Keratinocyte (primary cell): Measurements from ENCODE around the gene PIGC. TPM values are rescaled to one million over a fixed set of nuclear protein-coding genes. Genes with fewer than 3 reads are reported as not detected.
A peak's percentile ranks its signal among the peaks of the same experiment; 100 is the strongest.

Experiments
- DNase-seq: peaks from one replicate; pipeline ENCODE4 v3.0.0-alpha.2; 2011; ENCODE audit warnings: low read depth, missing footprints, low spot score
- FAIRE-seq: peaks from 2 replicates; lab custom pipeline; 2011; peaks lifted over from hg19 to GRCh38; lab: Jason Lieb, UNC
- H2AFZ ChIP-seq: 2 replicates; pipeline ENCODE4 v1.6.0; 2012; ENCODE audit warnings: low read length, control low read depth, inconsistent platforms; ENCODE audit not compliant: control insufficient read depth
- H3K27ac ChIP-seq: 2 replicates; pipeline ENCODE4 v1.5.1; 2011; ENCODE audit warnings: low read length; ENCODE audit not compliant: control insufficient read depth, insufficient read depth
- H3K27me3 ChIP-seq: 3 replicates; pipeline ENCODE4 v1.6.0; 2011; ENCODE audit warnings: low read length; ENCODE audit not compliant: control insufficient read depth, insufficient read depth; ENCODE audit errors: extremely low read depth
- H3K36me3 ChIP-seq, 2 experiments: 2 replicates in 1 of 2; 3 replicates in 1 of 2; pipeline ENCODE4 v1.5.1; 2011; ENCODE audit warnings: low read length in 2 of 2, mild to moderate bottlenecking in 1 of 2; ENCODE audit not compliant: control insufficient read depth in 2 of 2, insufficient read depth in 2 of 2; ENCODE audit errors: extremely low read depth in 1 of 2
- H3K4me1 ChIP-seq: 3 replicates; pipeline ENCODE4 v1.5.1; 2011; ENCODE audit warnings: low read length; ENCODE audit not compliant: control insufficient read depth, insufficient read depth; ENCODE audit errors: extremely low read depth
- H3K4me2 ChIP-seq: 3 replicates; pipeline ENCODE4 v1.6.0; 2011; ENCODE audit warnings: low read depth, low read length; ENCODE audit not compliant: control insufficient read depth, insufficient read depth; ENCODE audit errors: extremely low read depth
- H3K4me3 ChIP-seq, 3 experiments: fragments of 200-600 bp in 1 of 3; sonication (generic) in 1 of 3; 2 replicates in 2 of 3; 3 replicates in 1 of 3; pipeline ENCODE4 v1.5.1; 2011 to 2016; ENCODE audit warnings: low read length in 3 of 3, mild to moderate bottlenecking in 3 of 3, control low read depth in 2 of 3, inconsistent platforms in 1 of 3, low read depth in 1 of 3, mixed read lengths in 1 of 3, mixed run types in 1 of 3, moderate library complexity in 1 of 3; ENCODE audit not compliant: control insufficient read depth in 2 of 3, insufficient read depth in 2 of 3; ENCODE audit errors: extremely low read depth in 1 of 3
- H3K79me2 ChIP-seq: 2 replicates; pipeline ENCODE4 v1.6.0; 2012; ENCODE audit warnings: low read length; ENCODE audit not compliant: control insufficient read depth, insufficient read depth
- H3K9ac ChIP-seq: 3 replicates; pipeline ENCODE4 v1.6.0; 2011; ENCODE audit warnings: low read length; ENCODE audit not compliant: control insufficient read depth, insufficient read depth; ENCODE audit errors: extremely low read depth
- H3K9me1 ChIP-seq: 3 replicates; pipeline ENCODE4 v1.6.0; 2011; ENCODE audit warnings: low read length; ENCODE audit not compliant: control insufficient read depth, insufficient read depth; ENCODE audit errors: extremely low read depth
- H3K9me3 ChIP-seq: 2 replicates; pipeline ENCODE4 v1.5.1; 2012; ENCODE audit warnings: low read depth, low read length; ENCODE audit not compliant: control insufficient read depth
- H4K20me1 ChIP-seq: 3 replicates; pipeline ENCODE4 v1.6.0; 2011; ENCODE audit warnings: low read length; ENCODE audit not compliant: control insufficient read depth, insufficient read depth; ENCODE audit errors: extremely low read depth
- CTCF ChIP-seq, 3 experiments: IDR thresholded peaks in 1 of 3; conservative IDR thresholded peaks in 1 of 3; optimal IDR thresholded peaks in 1 of 3; 2 replicates in 2 of 3; 3 replicates in 1 of 3; pipeline versions ENCODE3 to v1.5.1; 2011; ENCODE audit warnings: low read length in 3 of 3, mild to moderate bottlenecking in 3 of 3, moderate library complexity in 2 of 3, control low read depth in 1 of 3, inconsistent platforms in 1 of 3; ENCODE audit not compliant: insufficient read depth in 2 of 3; ENCODE audit errors: extremely low read depth in 1 of 3
- EZH2 ChIP-seq: IDR thresholded peaks from one replicate; pipeline ENCODE4 v1.6.1; 2012; ENCODE audit warnings: inconsistent platforms, mild to moderate bottlenecking, low read length, moderate library complexity
- dilution Hi-C: fragments of 300-500 bp; cut with MboI; formaldehyde crosslinking; loops from one replicate; pipeline ENCODE4 v1.7.0; 2020; ENCODE audit warnings: low sequenced_read_pairs; ENCODE audit not compliant: extremely low pct_ligation_motif_present
- polyA plus RNA-seq, 5 experiments: library from polyadenylated mRNA; depleted of rRNA in 3 of 5; stranded (reverse) in 3 of 5; stranded (forward) in 1 of 5; unstranded in 1 of 5; fragments of >200 nt; gene quantifications; 1 replicate in 1 of 5; 2 replicates in 3 of 5; 3 replicates in 1 of 5; pipeline versions ENCODE4 v1.2.1 to v1.2.3, GENCODE V29; 2011 to 2012; ENCODE audit warnings: missing spikeins in 2 of 5, low read depth in 1 of 5, low replicate concordance in 1 of 5

The PIGC gene
- polyA plus RNA-seq, 1 donor (not counting 4 experiments of a cell fraction or from before 2014, with no cell fraction given) = 21.6 TPM

GRCh38 chr1:172394811-172395210, 49.1 kb downstream of the PIGC start:
- H3K36me3 ChIP-seq = no peaks in the 10 kb centered on the region
- no peaks in the 10 kb centered on the region for H3K27me3 ChIP-seq
- FAIRE-seq (no peak), DNase-seq (no peak)
- no peak overlapping the region for H2AFZ ChIP-seq
- no peaks in the 10 kb centered on the region for H4K20me1 ChIP-seq
- TF ChIP-seq CTCF (optimal IDR thresholded peaks at IDR 0.05 in 1 of 3, IDR thresholded peaks at IDR 0.05 in 1 of 3, conservative IDR thresholded peaks at IDR 0.05 in 1 of 3; ENCODE audit: extremely low read depth in 1 of 3, insufficient read depth in 2 of 3, low read length in 3 of 3) = no peak
- TF ChIP-seq EZH2 = no peak
- H3K4me2 ChIP-seq = no peak overlapping the region
- no peak overlapping the region for H3K4me3 ChIP-seq
- no peaks in the 10 kb centered on the region for H3K9me3 ChIP-seq
- no peaks in the 10 kb centered on the region for H3K79me2 ChIP-seq
- no peak overlapping the region for H3K9ac ChIP-seq
- dilution Hi-C loops = no loop called here
- no peak overlapping the region for H3K27ac ChIP-seq
- no peaks in the 10 kb centered on the region for H3K9me1 ChIP-seq
- H3K4me1 ChIP-seq = peaks cover 29% of the 10 kb centered on the region

- Histone ChIP-seq H3K9me1 (no peaks in the 10 kb centered on the region), H3K4me2 (peak overlapping the region; percentile 42), H3K27ac (no peak overlapping the region), H2AFZ (peak overlapping the region; percentile 67), H3K27me3 (no peaks in the 10 kb centered on the region), H3K79me2 (no peaks in the 10 kb centered on the region), H3K9ac (no peak overlapping the region), H3K4me3 (no peak overlapping the region), H3K36me3 (no peaks in the 10 kb centered on the region), H3K4me1 (peaks cover 27% of the 10 kb centered on the region), H4K20me1 (no peaks in the 10 kb centered on the region), H3K9me3 (no peaks in the 10 kb centered on the region)
- no peak for TF ChIP-seq CTCF (optimal IDR thresholded peaks at IDR 0.05 in 1 of 3, IDR thresholded peaks at IDR 0.05 in 1 of 3, conservative IDR thresholded peaks at IDR 0.05 in 1 of 3; ENCODE audit: extremely low read depth in 1 of 3, insufficient read depth in 2 of 3, low read length in 3 of 3)
- no peak for TF ChIP-seq EZH2
- DNase-seq (no peak), FAIRE-seq (no peak)
- dilution Hi-C loops = no loop called here
Measured at GRCh38 chr1:172394141-172394751, 49.6 kb downstream of the PIGC start.
